Dermis blood vessel endothelial cell (primary cell): ENCODE measurements around the gene GALNT7. TPM values are rescaled to one million over a fixed set of nuclear protein-coding genes. Genes with fewer than 3 reads are reported as not detected.
"Not testable (repeated sequence)": the region's sequence is repeated elsewhere in the genome, so short reads cannot be mapped to it uniquely, and the experiment has no call there.

Source experiments
- DNase-seq: peaks from one replicate; pipeline ENCODE4 v3.0.0; 2010
- total RNA-seq: library from RNA; depleted of rRNA; stranded (reverse); fragments of >200 nt; gene quantifications from 2 replicates; pipeline ENCODE4 v1.2.3, GENCODE V29; 2014

GALNT7 gene, protein sequence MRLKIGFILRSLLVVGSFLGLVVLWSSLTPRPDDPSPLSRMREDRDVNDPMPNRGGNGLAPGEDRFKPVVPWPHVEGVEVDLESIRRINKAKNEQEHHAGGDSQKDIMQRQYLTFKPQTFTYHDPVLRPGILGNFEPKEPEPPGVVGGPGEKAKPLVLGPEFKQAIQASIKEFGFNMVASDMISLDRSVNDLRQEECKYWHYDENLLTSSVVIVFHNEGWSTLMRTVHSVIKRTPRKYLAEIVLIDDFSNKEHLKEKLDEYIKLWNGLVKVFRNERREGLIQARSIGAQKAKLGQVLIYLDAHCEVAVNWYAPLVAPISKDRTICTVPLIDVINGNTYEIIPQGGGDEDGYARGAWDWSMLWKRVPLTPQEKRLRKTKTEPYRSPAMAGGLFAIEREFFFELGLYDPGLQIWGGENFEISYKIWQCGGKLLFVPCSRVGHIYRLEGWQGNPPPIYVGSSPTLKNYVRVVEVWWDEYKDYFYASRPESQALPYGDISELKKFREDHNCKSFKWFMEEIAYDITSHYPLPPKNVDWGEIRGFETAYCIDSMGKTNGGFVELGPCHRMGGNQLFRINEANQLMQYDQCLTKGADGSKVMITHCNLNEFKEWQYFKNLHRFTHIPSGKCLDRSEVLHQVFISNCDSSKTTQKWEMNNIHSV
- 29.3 and 53.8 TPM in 2 replicates for total RNA-seq

DNA sequence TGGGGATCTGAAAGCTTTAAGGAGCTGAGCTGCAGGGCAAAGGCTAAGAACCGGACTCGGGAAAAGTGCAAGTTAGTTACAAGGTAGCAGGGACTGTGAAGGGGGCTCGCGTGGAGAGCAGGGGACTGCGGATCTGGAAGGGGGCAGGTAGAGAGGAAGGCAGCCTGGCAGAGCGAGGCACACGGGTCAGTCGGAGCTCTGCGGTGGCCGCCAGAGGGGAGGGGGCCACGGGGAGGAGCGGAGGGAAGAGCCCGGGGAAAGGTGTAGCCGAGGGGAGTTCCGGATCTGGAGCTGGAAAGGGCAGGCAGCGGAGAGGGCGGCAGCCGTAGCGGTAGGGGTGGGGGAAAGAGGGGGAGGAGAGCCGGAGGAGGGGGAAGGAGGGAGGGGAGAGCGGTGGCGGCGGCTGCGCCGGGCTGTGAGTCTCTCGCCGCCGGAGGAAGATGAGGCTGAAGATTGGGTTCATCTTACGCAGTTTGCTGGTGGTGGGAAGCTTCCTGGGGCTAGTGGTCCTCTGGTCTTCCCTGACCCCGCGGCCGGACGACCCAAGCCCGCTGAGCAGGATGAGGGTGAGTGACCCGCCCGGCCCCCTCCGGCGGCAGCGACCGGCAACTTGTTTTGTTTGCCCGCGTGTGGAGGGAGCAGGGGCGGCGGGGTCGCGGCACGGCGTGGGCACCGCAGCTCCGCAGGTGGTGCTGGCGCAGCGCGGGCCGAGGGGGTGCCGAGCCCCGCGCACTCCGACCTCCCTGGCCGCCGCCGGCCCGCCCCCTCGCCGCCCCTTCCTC lies at the start of gene GALNT7:
Gene GALNT7, plus strand, starts transcription at position 416 of the 782 bp plus-strand sequence. Its CDS starts 25 bp downstream, at position 441.
- DNase-seq, result peak; percentile 68

DNA sequence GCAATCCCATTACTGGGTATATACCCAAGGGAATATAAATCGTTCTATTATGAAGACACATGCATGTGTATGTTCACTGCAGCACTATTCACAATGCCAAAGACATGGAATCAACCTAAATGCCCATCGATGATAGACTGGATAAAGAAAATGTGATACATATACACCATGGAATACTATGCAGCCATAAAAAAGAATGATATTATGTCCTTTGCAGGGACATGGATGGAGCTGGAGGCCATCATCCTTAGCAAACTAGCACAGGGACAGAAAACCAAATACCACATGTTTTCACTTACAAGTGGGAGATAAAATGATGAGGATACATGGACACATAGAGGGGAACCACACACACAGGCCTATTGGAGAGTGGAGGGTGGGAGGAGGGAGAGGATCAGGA lies 49.8 kb upstream of the GALNT7 start:
- DNase-seq, result not testable (repeated sequence)

DNA sequence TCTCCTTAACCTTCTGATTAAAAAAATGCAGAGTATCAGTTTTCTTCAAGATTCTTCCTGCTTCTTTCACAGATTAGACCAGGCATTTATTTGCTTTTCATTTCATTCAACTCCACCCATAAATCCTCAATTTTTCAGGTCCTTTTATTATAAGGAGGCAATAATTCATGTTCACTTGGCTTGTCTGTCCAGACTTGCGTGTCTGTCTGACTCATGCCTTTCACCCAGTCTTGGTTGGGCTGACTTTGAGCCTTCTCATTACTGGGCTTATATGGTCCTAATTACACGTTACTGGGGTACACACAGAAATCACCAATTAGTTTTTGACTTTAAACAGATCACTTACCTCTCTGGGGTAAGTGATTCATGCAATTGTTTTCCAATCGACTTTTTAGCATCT lies 48.8 kb upstream of the GALNT7 start:
- no peak for DNase-seq

DNA sequence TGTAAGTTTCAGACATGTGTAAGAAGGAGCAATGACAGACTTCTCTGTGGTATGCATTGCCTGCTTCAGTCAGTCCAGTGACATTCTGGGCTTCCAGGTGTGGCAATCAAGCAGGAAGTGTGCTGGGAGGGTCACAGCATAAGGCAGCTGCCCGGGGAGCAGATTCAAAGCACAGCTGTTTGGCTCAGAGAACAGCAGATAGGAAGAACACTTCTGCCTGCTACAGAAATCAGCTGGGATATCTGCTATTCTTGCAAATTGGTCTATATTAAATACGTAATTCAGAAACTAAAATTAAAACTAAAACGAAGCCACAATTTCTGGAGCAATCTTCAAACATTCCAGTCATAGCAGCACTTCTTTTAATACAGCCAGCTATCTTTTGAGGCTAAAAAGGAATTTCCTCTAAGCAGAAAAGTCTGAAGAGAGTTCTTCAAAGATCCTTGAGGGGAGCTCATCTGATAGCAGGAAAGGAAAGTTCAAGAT lies 47.5 kb upstream of the GALNT7 start:
- DNase-seq, result peak; percentile 48

DNA sequence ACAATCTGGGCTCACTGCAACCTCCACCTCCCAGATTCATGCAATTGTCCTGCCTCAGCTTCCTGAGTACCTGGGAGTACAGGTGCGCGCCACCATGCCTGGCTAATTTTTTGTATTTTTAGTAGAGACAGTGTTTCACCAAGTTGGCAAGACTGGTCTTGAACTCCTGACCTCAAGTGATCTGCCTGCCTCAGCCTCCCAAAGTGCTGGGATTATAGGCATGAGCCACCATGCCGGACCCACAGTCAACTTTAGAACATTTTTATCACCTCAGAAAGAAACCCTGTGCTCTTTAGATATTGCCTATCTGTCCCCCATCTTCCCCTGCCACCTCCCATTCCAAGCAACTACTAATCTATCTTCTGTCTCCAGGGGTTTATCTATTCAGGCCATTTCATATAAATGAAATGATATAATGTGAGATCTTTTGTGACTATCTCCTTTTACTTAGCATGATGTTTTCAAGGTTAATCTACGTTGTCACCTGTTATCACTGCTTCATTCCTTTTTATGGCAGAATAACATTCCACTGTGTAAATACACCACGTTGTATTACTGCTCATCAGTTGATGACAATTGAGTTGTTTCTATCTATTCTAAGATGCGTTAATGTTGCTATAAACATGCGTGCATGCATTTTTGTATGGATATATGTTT lies 44.3 kb upstream of the GALNT7 start:
- DNase-seq, result no peak

DNA sequence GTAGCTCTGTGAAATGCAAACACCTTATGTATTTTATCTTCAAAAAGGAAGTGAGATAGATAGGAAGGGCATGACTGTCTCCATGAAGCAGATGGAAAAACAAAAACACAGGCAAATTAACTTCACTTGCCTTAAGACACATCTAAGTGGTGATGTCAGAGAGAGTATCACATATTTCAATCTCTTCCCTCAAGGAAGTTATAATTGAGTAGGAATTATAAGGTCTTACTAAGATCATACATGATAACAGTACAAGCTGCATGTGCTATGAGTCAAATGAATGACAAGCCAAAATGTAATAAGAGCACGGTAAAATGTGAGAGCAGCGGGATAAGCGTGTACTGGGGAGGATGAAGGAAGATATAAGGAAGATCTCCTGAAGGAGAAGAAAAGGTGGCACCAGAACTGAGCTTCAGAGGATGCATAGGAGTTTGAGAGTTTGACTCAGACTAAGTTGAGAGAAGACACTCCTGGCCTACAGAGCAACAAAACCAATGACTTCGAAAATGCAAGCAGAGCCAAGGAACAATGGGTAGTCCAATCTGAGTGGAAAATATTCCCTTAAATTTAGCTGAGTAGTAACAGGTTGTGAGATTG lies 43.3 kb upstream of the GALNT7 start:
- no peak for DNase-seq

DNA sequence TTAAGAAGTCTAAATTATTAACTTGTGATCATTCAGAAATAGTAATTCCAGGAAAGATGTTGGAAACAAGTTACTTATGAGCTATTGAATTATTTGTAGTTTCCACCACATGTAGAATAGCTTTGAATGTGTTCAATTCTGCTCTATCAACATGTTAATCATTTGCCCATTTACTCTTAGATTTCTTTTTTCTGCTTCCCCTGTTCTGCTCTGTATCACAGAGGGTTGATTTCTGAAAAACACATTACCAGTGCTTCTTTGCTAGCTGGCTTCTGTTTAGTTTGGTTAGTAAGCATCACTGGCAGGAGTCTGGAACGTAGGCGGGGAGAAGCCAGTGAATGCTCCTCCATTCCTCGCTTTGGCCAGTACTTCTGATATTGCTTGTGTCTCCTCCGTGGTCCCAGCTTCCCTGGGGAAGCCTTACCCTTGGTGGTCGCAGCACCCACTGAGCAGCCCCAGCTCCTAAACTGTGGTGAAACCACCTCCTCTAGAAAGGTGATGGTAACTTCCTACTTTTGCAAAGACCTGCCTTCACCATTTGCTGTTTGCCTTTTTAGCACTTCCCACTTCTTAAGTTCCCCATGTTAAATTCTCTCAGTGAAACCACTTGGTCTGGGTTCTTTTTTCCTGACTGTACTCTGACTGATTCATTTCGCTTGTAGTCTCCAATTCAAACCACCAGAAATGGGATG lies 40.3 kb upstream of the GALNT7 start:
- DNase-seq, result no peak

DNA sequence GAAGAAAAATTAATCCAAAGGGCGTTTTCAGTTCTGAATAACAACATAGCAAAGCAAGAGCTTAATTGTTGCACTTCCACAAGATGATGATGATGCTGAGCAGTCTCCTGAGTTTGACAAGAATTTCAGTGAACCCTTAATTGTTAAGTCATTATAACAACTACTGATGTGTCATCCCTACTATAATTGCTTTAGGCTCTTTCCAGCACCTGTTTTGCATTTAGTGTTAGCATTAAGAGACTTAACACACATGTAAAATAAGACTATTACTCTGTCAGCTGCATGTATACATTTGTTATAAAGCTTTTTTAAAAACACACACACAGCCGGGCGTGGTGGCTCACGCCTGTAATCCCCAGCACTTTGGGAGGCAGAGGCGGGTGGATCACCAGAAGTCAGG lies 37.9 kb upstream of the GALNT7 start:
- DNase-seq, result no peak

DNA sequence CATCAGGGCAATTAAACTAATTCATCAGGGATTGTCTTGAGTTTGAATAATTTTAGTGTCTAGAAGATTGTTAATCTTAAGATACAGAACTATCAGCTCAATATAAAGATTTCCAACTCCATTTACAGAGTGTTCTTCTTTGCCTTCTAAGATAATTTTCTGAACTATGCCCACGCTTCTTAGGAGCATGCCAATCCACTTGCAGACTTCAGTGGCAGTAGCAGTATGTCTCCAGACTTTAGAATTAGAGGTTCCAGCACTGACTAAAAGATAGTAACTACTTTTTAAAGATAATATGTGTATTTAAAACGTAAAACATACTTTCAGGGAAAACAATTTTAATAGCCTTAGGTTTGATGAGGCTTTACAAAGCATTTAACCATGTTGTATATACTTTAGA lies 34.2 kb upstream of the GALNT7 start:
- no peak for DNase-seq

DNA sequence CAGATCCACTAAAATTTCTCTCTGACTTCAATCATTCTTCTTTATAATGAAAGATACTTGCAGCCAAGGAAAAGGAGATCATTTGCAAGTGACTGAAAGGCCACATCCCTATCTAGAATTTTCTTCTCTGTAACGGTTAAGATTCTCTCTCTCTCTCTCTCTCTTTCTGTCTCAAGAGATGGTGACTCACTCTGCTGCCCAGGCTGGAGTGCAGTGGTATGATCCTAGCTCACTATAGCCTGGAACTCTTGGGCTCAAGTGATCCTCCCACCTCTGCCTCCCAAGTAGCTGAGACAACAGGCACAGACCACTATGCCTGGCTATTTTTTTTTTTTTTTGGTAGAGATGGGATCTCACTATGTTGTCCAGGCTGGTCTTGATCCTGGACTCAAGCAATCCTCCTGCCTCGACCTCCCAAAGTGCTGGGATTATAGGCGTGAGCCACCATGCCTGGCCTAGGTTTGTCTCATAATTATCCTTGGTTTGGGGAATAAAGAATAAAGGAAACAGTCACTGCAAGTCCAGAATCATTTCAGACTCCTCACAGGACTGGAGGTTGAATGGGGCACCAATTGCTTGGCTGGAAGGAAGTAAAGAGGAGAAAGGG lies 33.3 kb upstream of the GALNT7 start:
- no peak for DNase-seq

DNA sequence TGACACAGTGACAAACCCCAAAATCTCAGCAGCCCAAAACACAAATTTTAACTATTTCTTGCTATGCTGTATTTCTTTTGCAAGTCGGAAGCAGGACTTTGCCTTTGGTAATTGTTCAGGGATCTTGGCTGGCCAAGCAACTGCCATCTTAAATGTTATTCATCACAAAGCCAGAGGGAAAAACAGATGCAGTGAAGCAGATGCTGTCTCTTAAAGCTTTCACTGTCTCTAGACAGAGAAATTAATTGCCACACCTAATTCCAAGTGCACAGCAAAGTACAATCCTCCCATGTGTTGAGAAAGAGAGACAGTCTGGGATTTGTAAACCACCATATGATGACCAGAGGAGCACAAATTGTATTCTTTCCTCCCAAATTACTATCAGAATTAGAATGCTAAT lies 30.0 kb upstream of the GALNT7 start:
- no peak for DNase-seq

DNA sequence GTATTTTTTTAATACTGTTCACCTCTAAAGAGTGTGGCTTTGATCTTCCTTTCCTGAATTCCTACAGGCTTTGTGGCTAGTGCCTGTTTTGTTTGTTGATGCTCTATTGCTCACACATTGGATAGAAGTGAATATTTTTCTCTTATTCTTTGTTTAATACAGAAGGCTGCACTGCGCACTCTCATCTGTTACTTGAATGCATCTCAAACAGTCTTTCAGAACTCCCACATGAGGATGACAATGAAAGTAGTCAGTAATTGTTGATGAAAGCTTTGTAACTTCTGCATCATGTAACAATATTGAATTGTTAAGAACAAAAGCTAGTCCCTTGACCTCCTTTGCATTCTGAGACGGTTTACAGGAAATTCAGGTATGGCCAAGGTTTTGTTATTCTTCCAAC lies 29.1 kb upstream of the GALNT7 start:
- no peak for DNase-seq

DNA sequence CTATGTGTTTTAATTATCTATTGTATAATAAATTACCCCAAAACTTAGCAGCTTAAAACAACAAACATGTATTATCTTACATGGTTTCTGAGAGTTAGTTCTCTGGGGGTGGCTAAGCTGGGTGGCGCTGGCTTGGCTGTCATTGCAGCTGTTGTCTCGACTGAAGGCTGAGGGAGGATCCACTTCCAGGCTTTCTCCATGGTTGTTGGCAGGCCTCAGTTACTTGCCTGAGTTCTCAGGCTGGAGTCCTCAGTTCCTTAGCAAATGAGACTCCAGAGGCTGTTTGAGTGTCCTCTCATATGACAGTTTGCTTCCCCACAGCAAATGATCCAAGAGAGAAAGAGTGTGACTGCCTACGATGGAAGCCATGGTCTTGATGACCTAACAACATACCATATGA lies 23.5 kb upstream of the GALNT7 start:
- DNase-seq, result no peak

DNA sequence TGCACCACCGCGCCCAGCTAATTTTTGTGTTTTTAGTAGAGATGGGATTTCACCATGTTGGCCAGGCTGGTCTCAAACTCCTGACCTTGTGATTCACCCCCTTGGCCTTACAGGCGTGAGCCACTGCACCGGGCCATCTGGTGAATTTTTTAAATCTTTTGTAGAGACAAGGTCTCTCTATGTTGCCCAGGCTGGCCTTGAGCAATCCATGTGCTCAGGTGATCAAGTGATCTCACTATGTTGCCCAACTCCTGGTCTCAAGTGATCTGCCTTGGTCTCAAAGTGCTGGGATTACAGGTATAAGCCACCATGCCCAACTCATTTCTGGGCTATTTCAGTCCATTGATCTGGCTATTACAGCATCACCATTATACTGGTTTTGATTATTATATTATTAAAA lies 22.2 kb upstream of the GALNT7 start:
- no peak for DNase-seq

DNA sequence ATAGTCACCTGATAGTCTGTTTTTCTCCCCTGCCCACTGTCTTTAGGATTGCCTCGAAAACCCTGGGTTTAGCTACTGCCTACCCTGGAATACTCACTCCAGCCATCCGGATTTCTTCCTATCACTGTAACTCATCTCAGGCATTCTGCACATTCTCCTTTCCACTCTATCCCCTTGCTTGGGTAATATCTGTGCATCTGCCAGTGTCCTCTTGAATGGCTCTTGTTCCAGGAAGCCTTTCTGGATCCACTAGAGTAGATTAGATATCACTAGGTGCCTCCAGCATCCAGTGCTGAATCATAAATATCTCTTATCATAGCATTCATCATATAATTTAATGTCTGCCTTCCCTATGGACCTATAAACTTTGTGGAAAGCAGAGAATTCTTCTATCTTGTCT lies 17.1 kb upstream of the GALNT7 start:
- DNase-seq, result no peak

DNA sequence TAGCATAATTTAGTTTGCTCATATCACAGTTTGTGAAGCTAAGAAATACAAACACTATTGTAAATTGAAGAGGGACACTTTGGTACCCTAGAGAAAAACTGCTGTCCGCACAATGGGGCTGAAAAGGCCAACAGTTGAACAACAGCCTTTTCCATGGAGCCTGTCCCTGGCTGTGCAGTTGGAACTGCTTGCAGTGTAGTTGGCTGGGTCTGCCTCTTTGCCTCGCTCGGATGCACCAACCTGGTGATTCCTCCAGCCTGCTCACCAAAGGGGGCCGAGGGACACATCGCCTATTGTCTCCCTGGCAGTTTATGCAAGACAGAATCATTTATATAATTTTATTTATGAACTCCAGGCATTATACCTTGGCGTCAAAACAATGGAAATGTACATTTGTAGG lies 16.5 kb upstream of the GALNT7 start:
- no peak for DNase-seq

DNA sequence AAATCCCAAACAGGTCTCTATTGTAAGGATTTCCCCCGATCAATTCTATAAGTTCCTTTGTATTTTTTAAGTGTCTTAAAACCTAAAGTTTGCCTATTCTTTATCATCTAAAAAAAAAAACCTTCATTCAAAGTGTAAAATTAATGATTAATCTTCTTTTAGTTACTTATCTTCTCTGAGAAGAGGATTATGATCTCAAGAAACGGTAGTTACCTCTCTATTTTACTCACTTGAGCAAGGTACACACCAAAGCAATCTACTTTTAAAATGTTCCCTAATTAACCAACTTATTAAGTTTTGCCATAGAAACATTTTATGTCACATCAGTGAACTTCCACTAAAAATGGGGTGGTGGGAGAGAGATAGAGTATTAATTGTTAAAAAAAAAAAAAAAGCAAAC lies 15.2 kb upstream of the GALNT7 start:
- DNase-seq, result no peak

DNA sequence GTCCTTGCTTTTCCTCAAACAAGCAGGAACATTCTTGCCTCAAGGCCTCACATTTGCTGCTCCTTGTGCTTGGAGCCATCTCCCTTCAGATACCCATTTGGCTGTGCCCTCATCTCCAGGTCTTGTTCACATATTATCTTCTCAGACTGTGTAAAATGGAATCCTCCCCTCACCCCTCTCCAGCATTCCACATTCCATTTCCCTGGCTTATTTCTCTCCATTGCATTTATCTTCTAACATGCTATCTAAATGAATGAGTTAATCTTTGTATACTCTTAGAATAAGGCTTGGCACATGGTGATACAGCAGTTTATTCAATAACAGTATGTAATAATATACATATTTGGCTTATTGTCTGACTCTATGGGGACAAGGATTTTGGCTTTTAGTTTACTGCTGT lies 8.8 kb upstream of the GALNT7 start:
- DNase-seq, result no peak

DNA sequence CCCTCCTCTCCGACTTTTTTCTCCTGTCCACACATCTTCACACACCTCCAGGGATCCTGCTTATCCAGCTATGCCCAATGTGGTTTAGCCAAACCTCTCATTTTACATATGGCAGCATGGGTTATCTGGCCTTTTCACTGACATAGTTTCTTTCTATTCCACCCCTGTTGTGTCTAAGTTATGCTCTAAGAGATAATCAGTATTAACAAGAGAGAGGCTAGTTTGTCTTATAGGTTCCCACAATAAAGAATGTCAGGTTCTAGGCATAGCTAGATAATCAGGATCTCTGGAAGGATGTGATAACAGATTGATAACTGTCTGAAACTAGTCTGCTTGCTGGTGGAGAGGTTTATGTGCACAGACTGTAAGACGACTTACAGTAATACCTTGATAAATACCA lies 7.7 kb upstream of the GALNT7 start:
- DNase-seq, result no peak

DNA sequence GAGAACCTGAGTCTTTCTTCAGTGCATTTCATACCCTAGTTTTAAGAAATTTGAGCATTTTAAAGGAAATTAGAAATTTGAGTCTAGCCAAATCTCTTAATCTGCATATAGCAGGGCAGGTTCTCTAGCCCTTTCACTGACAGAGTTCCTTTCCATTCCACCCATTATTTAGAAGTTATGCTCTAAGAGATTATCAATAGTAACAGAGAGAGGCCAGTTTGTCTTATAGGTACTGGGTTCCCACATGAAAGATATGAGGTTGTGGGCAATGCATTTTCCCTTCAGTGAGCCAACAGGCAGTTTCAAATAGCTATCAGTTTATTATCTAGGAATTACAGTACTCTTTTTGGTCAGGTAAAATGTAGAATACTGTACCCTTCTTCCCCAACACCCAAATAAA lies 7.3 kb upstream of the GALNT7 start:
- no peak for DNase-seq

DNA sequence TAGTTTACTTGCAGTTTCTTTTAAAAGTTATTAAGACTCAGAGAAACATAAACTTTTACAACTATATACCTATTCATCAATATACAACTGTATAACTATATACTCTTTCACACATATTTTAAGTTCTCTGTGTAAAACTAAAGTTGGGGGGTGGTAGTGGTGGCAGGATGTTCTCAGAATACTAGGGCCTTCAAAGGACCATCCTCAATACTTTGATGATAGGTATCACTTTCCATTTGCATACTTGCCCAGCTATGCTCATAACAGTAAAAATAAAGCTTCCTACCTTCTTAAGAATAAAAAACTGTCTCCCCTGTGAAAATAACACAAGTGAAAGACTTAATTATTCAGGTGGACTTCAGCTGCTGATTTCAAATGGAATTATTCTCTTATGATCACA lies 2.9 kb upstream of the GALNT7 start:
- no peak for DNase-seq
